ENCODE data around the gene MYZAP. TPM values are rescaled to one million over a fixed set of nuclear protein-coding genes. Genes with fewer than 3 reads are reported as not detected.

The MYZAP gene
- total RNA-seq, 4 donors from 2014 or later, result 7.7 to 21.4 (median 19.4) TPM

GRCh38 chr15:57562196-57562769, 29.4 kb upstream of the MYZAP start:
- 45 to 72% methylated on average over 11 of the region's 11 CpGs for WGBS, 2 donors
- DNase-seq (ENCODE audit: low spot score in 2 of 2), result peak in 1 of 2 donors; percentile 85
- H3K4me3 ChIP-seq (ENCODE audit: low read depth, poor library complexity, severe bottlenecking), result no peak overlapping the region
- TF ChIP-seq POLR2A (IDR thresholded peaks at IDR 0.05), result no peak
- TF ChIP-seq CTCF (IDR thresholded peaks at IDR 0.05), result no peak
- intact Hi-C loops (cut with DNase I; ENCODE audit: low total_unique reads), result no loop called here

DNA sequence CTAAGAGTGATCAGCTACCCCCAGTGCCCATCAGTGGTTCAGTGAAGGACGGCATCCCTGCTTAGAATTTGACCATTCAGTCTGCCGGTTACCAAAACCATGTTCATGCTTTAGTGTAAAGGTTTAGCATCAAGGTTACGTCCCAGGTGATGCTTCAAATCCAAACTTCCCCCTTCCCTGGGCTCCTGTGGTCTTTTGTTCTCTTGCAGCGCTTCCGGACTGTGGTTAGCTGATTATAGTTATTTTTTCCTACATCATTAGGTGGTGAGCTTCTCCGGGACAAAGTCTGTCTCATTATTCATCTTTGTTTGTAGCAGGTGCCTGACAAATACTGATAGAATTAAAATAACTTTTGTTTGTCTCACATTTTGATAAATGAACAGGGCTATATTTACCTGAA, 28.3 kb upstream of the MYZAP start:
- TF ChIP-seq POLR2A (IDR thresholded peaks at IDR 0.05) (no peak), CTCF (IDR thresholded peaks at IDR 0.05) (no peak)
- peak in 1 of 2 donors; percentile 9 for DNase-seq (ENCODE audit: low spot score in 2 of 2)
- WGBS, 2 donors, result 86 to 88% methylated on average over 6 of the region's 6 CpGs
- H3K4me3 ChIP-seq (ENCODE audit: low read depth, poor library complexity, severe bottlenecking), result no peak overlapping the region
- intact Hi-C loops (cut with DNase I; ENCODE audit: low total_unique reads), result no loop called here

GRCh38 chr15:57565311-57565710, 26.4 kb upstream of the MYZAP start:
- peak in 1 of 2 donors; percentile 86 for DNase-seq (ENCODE audit: low spot score in 2 of 2)
- WGBS, 2 donors, result 25 to 37% methylated on average over 10 of the region's 10 CpGs
- intact Hi-C loops (cut with DNase I; ENCODE audit: low total_unique reads), result no loop called here
- TF ChIP-seq POLR2A (IDR thresholded peaks at IDR 0.05) (no peak), CTCF (IDR thresholded peaks at IDR 0.05) (no peak)
- no peak overlapping the region for H3K4me3 ChIP-seq (ENCODE audit: low read depth, poor library complexity, severe bottlenecking)

GRCh38 chr15:57566834-57567233, 24.9 kb upstream of the MYZAP start:
- peak; percentile 39 to 88 for DNase-seq (ENCODE audit: low spot score in 2 of 2)
- no peak overlapping the region for H3K4me3 ChIP-seq (ENCODE audit: low read depth, poor library complexity, severe bottlenecking)
- no peak for TF ChIP-seq CTCF (IDR thresholded peaks at IDR 0.05)
- no peak for TF ChIP-seq POLR2A (IDR thresholded peaks at IDR 0.05)
- 22 to 35% methylated on average over 4 of the region's 4 CpGs for WGBS, 2 donors
- intact Hi-C loops (cut with DNase I; ENCODE audit: low total_unique reads), result no loop called here

DNA sequence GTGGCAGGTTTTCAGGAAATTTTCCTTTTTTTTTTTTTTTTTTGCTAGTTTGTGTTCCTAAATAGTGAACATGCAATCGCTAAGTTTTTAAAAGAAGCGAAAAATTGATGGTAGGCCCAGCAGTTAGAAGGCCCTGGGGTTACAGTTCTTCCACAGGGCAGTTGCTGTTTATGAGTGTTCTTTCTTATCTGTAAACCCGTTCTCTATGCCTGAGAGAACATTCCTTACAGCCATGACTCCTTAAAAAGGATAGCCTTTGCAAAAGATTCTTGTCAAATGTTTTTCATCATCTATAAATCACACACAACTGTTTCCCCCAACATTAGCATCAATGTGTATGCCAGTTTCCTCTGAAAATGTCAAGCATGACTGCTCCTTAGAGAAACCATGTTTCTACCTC, 23.8 kb upstream of the MYZAP start:
- no peak for DNase-seq (ENCODE audit: low spot score in 2 of 2)
- no peak overlapping the region for H3K4me3 ChIP-seq (ENCODE audit: low read depth, poor library complexity, severe bottlenecking)
- intact Hi-C loops (cut with DNase I; ENCODE audit: low total_unique reads), result no loop called here
- WGBS, 2 donors, result 89 to 92% methylated on average over 3 of the region's 3 CpGs
- TF ChIP-seq POLR2A (IDR thresholded peaks at IDR 0.05) (no peak), CTCF (IDR thresholded peaks at IDR 0.05) (no peak)

DNA sequence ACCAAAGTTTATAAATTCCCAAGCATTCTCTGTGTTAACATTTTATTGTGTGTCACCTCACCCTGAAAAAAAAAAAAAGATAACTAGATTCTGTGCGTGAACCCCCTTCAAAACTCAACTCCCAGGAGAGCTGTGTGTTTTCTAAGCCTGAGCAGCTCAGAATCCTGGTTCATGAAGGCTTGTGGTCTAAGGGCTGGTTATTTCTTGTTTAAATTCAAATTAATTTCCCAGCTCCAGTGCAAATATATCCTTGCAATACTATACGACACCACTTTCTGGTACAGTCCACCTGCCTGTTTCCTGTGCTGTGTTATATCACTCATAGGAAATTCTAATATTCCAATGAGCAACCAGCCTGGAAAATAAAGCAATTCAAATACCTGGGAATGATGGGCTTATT, 23.4 kb upstream of the MYZAP start:
- no peak for TF ChIP-seq CTCF (IDR thresholded peaks at IDR 0.05)
- no peak for TF ChIP-seq POLR2A (IDR thresholded peaks at IDR 0.05)
- no peak overlapping the region for H3K4me3 ChIP-seq (ENCODE audit: low read depth, poor library complexity, severe bottlenecking)
- no peak for DNase-seq (ENCODE audit: low spot score in 2 of 2)
- intact Hi-C loops (cut with DNase I; ENCODE audit: low total_unique reads), result no loop called here
- WGBS, 2 donors, result 95 to 99% methylated on average over 2 of the region's 2 CpGs

All from lower leg skin (tissue), 4 donors.